Trophoblast cell (in vitro differentiated cells and primary cell): Measurements from ENCODE around the gene SOCS6.
"Not testable (repeated sequence)": the region's sequence is repeated elsewhere in the genome, so short reads cannot be mapped to it uniquely, and the experiment has no call there.

Experiments
- DNase-seq, 2 donors: peaks; one replicate each; pipeline ENCODE4 v3.0.0-alpha.2; 2016
- H2AFZ ChIP-seq: 2 replicates; pipeline ENCODE4 v1.6.1; 2013; ENCODE audit warnings: low read length, moderate library complexity, mild to moderate bottlenecking; ENCODE audit not compliant: insufficient read depth, poor library complexity
- H2AK5ac ChIP-seq: 2 replicates; pipeline ENCODE4 v1.6.1; 2013; ENCODE audit warnings: mild to moderate bottlenecking, low read length
- H2BK120ac ChIP-seq: 2 replicates; pipeline ENCODE4 v1.6.1; 2013; ENCODE audit warnings: low read length, mild to moderate bottlenecking, moderate library complexity; ENCODE audit not compliant: insufficient read depth, poor library complexity
- H2BK12ac ChIP-seq: 2 replicates; pipeline ENCODE4 v1.6.1; 2013; ENCODE audit warnings: mild to moderate bottlenecking, low read length, moderate library complexity
- H2BK5ac ChIP-seq: 2 replicates; pipeline ENCODE4 v1.6.1; 2013; ENCODE audit warnings: low read length, low read depth, moderate library complexity, mild to moderate bottlenecking; ENCODE audit not compliant: poor library complexity
- H3K14ac ChIP-seq: 2 replicates; pipeline ENCODE4 v1.6.1; 2013; ENCODE audit warnings: mild to moderate bottlenecking, low read length
- H3K18ac ChIP-seq: 2 replicates; pipeline ENCODE4 v1.6.1; 2013; ENCODE audit warnings: mild to moderate bottlenecking, low read length
- H3K23ac ChIP-seq: 2 replicates; pipeline ENCODE4 v1.6.1; 2013; ENCODE audit warnings: low read length
- H3K27ac ChIP-seq: 2 replicates; pipeline ENCODE4 v1.5.1; 2013; ENCODE audit warnings: low read depth, mild to moderate bottlenecking, inconsistent platforms, low read length, moderate library complexity
- H3K27me3 ChIP-seq: 2 replicates; pipeline ENCODE4 v1.6.1; 2013; ENCODE audit warnings: inconsistent platforms, mild to moderate bottlenecking, low read length, moderate library complexity; ENCODE audit not compliant: insufficient read depth
- H3K36me3 ChIP-seq, 2 experiments: 1 replicate in 1 of 2; 2 replicates in 1 of 2; pipeline ENCODE4 v1.6.1; 2013; ENCODE audit warnings: low read length in 2 of 2, mild to moderate bottlenecking in 2 of 2, moderate library complexity in 1 of 2; ENCODE audit not compliant: insufficient read depth in 2 of 2, control insufficient read depth in 1 of 2
- H3K4ac ChIP-seq: 2 replicates; pipeline ENCODE4 v1.6.1; 2013; ENCODE audit warnings: low read depth, mild to moderate bottlenecking, low read length, moderate library complexity
- H3K4me1 ChIP-seq, 2 experiments: 1 replicate in 1 of 2; 2 replicates in 1 of 2; pipeline ENCODE4 v1.6.1; 2013; ENCODE audit warnings: low read length in 2 of 2, mild to moderate bottlenecking in 2 of 2, moderate library complexity in 1 of 2; ENCODE audit not compliant: insufficient read depth in 2 of 2, control insufficient read depth in 1 of 2
- H3K4me2 ChIP-seq: 2 replicates; pipeline ENCODE4 v1.6.1; 2013; ENCODE audit warnings: inconsistent platforms, mild to moderate bottlenecking, low read length, moderate library complexity
- H3K4me3 ChIP-seq: 2 replicates; pipeline ENCODE4 v1.5.1; 2013; ENCODE audit warnings: mild to moderate bottlenecking, low read depth, low read length, inconsistent platforms
- H3K79me1 ChIP-seq: one replicate; pipeline ENCODE4 v1.6.1; 2013; ENCODE audit warnings: low read length
- H3K79me2 ChIP-seq: 2 replicates; pipeline ENCODE4 v1.6.1; 2013; ENCODE audit warnings: low read length, mild to moderate bottlenecking; ENCODE audit not compliant: control insufficient read depth, insufficient read depth, poor library complexity
- H3K9ac ChIP-seq: 2 replicates; pipeline ENCODE4 v1.6.1; 2013; ENCODE audit warnings: mild to moderate bottlenecking, low read length
- H3K9me3 ChIP-seq: 2 replicates; pipeline ENCODE4 v1.6.1; 2013; ENCODE audit warnings: low read depth, mild to moderate bottlenecking, control low read depth, inconsistent platforms, low read length; ENCODE audit not compliant: insufficient read depth
- H4K12ac ChIP-seq: 2 replicates; pipeline ENCODE4 v1.6.1; 2013; ENCODE audit warnings: low read depth, mild to moderate bottlenecking, low read length, moderate library complexity
- H4K8ac ChIP-seq: 2 replicates; pipeline ENCODE4 v1.6.1; 2013; ENCODE audit warnings: low read depth, mild to moderate bottlenecking, low read length, moderate library complexity
- H4K91ac ChIP-seq: one replicate; pipeline ENCODE4 v1.6.1; 2013; ENCODE audit warnings: low read depth, mild to moderate bottlenecking, low read length, moderate library complexity
- WGBS: extraction: QIAGEN DNeasy Blood & Tissue Kit; methylation state at CpG from one replicate; pipeline ENCODE4 v1.1.7; 2013; ENCODE audit warnings: missing lambda C conversion rate; ENCODE audit not compliant: insufficient read length, insufficient coverage; ENCODE audit errors: extremely low coverage; 5-methylcytosine and 5-hydroxymethylcytosine counted together

Gene SOCS6

GRCh38 chr18:70365361-70365760, 76.5 kb downstream of the SOCS6 start:
- no peak overlapping the region for H3K27ac ChIP-seq
- no peak overlapping the region for H4K12ac ChIP-seq
- H3K79me1 ChIP-seq = no peaks in the 10 kb centered on the region
- no peak overlapping the region for H2AK5ac ChIP-seq
- no peak for DNase-seq
- H2BK12ac ChIP-seq = no peak overlapping the region
- no peak overlapping the region for H3K23ac ChIP-seq
- no peak overlapping the region for H2BK120ac ChIP-seq
- H3K4me2 ChIP-seq = no peak overlapping the region
- H3K4ac ChIP-seq = no peak overlapping the region
- no peak overlapping the region for H4K91ac ChIP-seq
- no peaks in the 10 kb centered on the region for H3K9me3 ChIP-seq
- no peak overlapping the region for H3K4me3 ChIP-seq
- H3K27me3 ChIP-seq = no peaks in the 10 kb centered on the region
- H3K18ac ChIP-seq = no peak overlapping the region
- H3K36me3 ChIP-seq = no peaks in the 10 kb centered on the region
- no CpG with 5 or more reads among the region's 3 CpGs for WGBS
- H4K8ac ChIP-seq = no peak overlapping the region
- peaks cover 0 to 4% of the 10 kb centered on the region in 2 experiments for H3K4me1 ChIP-seq
- H3K14ac ChIP-seq = no peak overlapping the region
- H2BK5ac ChIP-seq = no peak overlapping the region
- H3K79me2 ChIP-seq = no peaks in the 10 kb centered on the region
- no peak overlapping the region for H3K9ac ChIP-seq
- no peak overlapping the region for H2AFZ ChIP-seq

GRCh38 chr18:70366174-70366573, 77.3 kb downstream of the SOCS6 start:
- H4K8ac ChIP-seq = no peak overlapping the region
- no peak overlapping the region for H3K9ac ChIP-seq
- H3K14ac ChIP-seq = no peak overlapping the region
- no peaks in the 10 kb centered on the region for H3K36me3 ChIP-seq
- H3K4me1 ChIP-seq = peaks cover 0 to 8% of the 10 kb centered on the region in 2 experiments
- no peak overlapping the region for H2BK12ac ChIP-seq
- no peak overlapping the region for H2BK120ac ChIP-seq
- H3K23ac ChIP-seq = no peak overlapping the region
- no peaks in the 10 kb centered on the region for H3K79me2 ChIP-seq
- no peak overlapping the region for H2AFZ ChIP-seq
- H4K91ac ChIP-seq = no peak overlapping the region
- no peaks in the 10 kb centered on the region for H3K27me3 ChIP-seq
- no peak overlapping the region for H3K4me2 ChIP-seq
- no peak overlapping the region for H2BK5ac ChIP-seq
- H3K27ac ChIP-seq = no peak overlapping the region
- H3K9me3 ChIP-seq = no peaks in the 10 kb centered on the region
- H3K18ac ChIP-seq = no peak overlapping the region
- WGBS = no CpG with 5 or more reads among the region's 2 CpGs
- no peak overlapping the region for H3K4ac ChIP-seq
- no peak overlapping the region for H3K4me3 ChIP-seq
- no peak for DNase-seq
- no peak overlapping the region for H4K12ac ChIP-seq
- no peak overlapping the region for H2AK5ac ChIP-seq
- H3K79me1 ChIP-seq = no peaks in the 10 kb centered on the region

- Histone ChIP-seq H3K36me3 (no peaks in the 10 kb centered on the region), H4K12ac (no peak overlapping the region), H4K91ac (no peak overlapping the region), H3K14ac (no peak overlapping the region), H4K8ac (no peak overlapping the region), H3K9me3 (no peaks in the 10 kb centered on the region), H3K79me2 (no peaks in the 10 kb centered on the region), H2BK120ac (no peak overlapping the region), H2AK5ac (no peak overlapping the region), H3K4ac (no peak overlapping the region), H2BK12ac (no peak overlapping the region), H3K4me2 (no peak overlapping the region), H2BK5ac (no peak overlapping the region), H3K4me1 (peaks cover 0 to 8% of the 10 kb centered on the region in 2 experiments), H3K27me3 (no peaks in the 10 kb centered on the region), H3K79me1 (no peaks in the 10 kb centered on the region), H3K23ac (no peak overlapping the region), H3K4me3 (no peak overlapping the region), H2AFZ (no peak overlapping the region), H3K18ac (no peak overlapping the region), H3K27ac (no peak overlapping the region), H3K9ac (no peak overlapping the region)
- DNase-seq = no peak
- no CpG with 5 or more reads among the region's 7 CpGs for WGBS
These were observed 77.8 kb downstream of the SOCS6 start for GRCh38 chr18:70366670-70367069.

GRCh38 chr18:70367344-70367743, 78.5 kb downstream of the SOCS6 start:
- H3K4me2 ChIP-seq, H3K14ac ChIP-seq, H2AFZ ChIP-seq, H2BK12ac ChIP-seq, H3K9ac ChIP-seq, H3K27me3 ChIP-seq, H3K9me3 ChIP-seq, DNase-seq, H2BK5ac ChIP-seq, H2AK5ac ChIP-seq, H3K4me1 ChIP-seq, H3K23ac ChIP-seq, H4K91ac ChIP-seq, H3K18ac ChIP-seq, H3K27ac ChIP-seq, H3K79me1 ChIP-seq, H4K12ac ChIP-seq, H3K4me3 ChIP-seq, H3K36me3 ChIP-seq, H3K79me2 ChIP-seq, H4K8ac ChIP-seq, H3K4ac ChIP-seq, H2BK120ac ChIP-seq: not testable (repeated sequence)
- no CpG with 5 or more reads among the region's 3 CpGs for WGBS
